ENCODE results near the gene PRR12.

GRCh38 chr19:49595819-49596404 lies 4.9 kb downstream of the PRR12 start:
- TF ChIP-seq POLR2A (IDR thresholded peaks at IDR 0.05) (no peak), CTCF (IDR thresholded peaks at IDR 0.05) (no peak)

Measured in Peyer's patch (tissue), 4 donors.